H1 (cell line): Measurements from ENCODE around the gene FAM219A. TPM values are rescaled to one million over a fixed set of nuclear protein-coding genes. Genes with fewer than 3 reads are reported as not detected.

ENCODE experiments used
- CTCF ChIA-PET: fragments of 300-600 bp; sonication (Branson Sonifier 250); formaldehyde crosslinking; loops from one replicate; lab custom pipeline; 2021; ENCODE audit not compliant: partially characterized antibody; lab: Charles Lee
- POLR2A ChIA-PET: fragments of 300-600 bp; sonication (Branson Sonifier 250); formaldehyde crosslinking; loops from one replicate; lab custom pipeline; 2021; ENCODE audit warnings: inconsistent platforms; ENCODE audit not compliant: partially characterized antibody; lab: Charles Lee
- DNase-seq, 2 experiments: peaks; one replicate each; pipeline versions ENCODE4 v3.0.0 to v3.0.0-alpha.2; 2010 to 2022; ENCODE audit warnings: low spot score in 2 of 2, low read depth in 1 of 2, mixed read lengths in 1 of 2
- FAIRE-seq: peaks from 2 replicates; lab custom pipeline; 2011; peaks lifted over from hg19 to GRCh38; lab: Jason Lieb, UNC
- H2AFZ ChIP-seq: 2 replicates; pipeline ENCODE4 v1.8.1; 2012; ENCODE audit warnings: low read length, inconsistent platforms
- H2AK5ac ChIP-seq: 2 replicates; pipeline ENCODE4 v1.6.1; 2013; ENCODE audit warnings: low read depth, low read length
- H2BK120ac ChIP-seq: replicated peaks from 2 replicates; pipeline ENCODE3; 2013; ENCODE audit warnings: low read depth, low read length, inconsistent platforms
- H2BK12ac ChIP-seq: 2 replicates; pipeline ENCODE4 v1.6.1; 2013; ENCODE audit warnings: low read depth, low read length
- H2BK15ac ChIP-seq: 2 replicates; pipeline ENCODE4 v1.6.1; 2013; ENCODE audit warnings: low read length
- H2BK20ac ChIP-seq: 2 replicates; pipeline ENCODE4 v1.6.1; 2013; ENCODE audit warnings: low read length
- H2BK5ac ChIP-seq: 2 replicates; pipeline ENCODE4 v1.6.1; 2013; ENCODE audit warnings: low read depth, low read length
- H3K14ac ChIP-seq: 2 replicates; pipeline ENCODE4 v1.6.1; 2013; ENCODE audit warnings: inconsistent platforms; ENCODE audit not compliant: insufficient read length
- H3K18ac ChIP-seq: 2 replicates; pipeline ENCODE4 v1.6.1; 2013; ENCODE audit warnings: low read length; ENCODE audit errors: extremely low read depth
- H3K23ac ChIP-seq: 2 replicates; pipeline ENCODE4 v1.6.1; 2013; ENCODE audit warnings: inconsistent platforms; ENCODE audit not compliant: insufficient read length
- H3K23me2 ChIP-seq: 2 replicates; pipeline ENCODE4 v1.6.1; 2013; ENCODE audit warnings: low read depth, low read length
- H3K27ac ChIP-seq: 2 replicates; pipeline ENCODE4 v1.6.1; 2011; ENCODE audit warnings: low read depth, low read length, inconsistent platforms
- H3K27me3 ChIP-seq, 4 experiments: replicated peaks in 1 of 4; 1 replicate in 1 of 4; 2 replicates in 3 of 4; pipeline versions ENCODE4 v1.6.1 to v1.8.1; 2011 to 2013; ENCODE audit warnings: low read length in 3 of 4, mild to moderate bottlenecking in 3 of 4, inconsistent platforms in 2 of 4, mixed read lengths in 2 of 4, moderate library complexity in 1 of 4; ENCODE audit not compliant: control insufficient read depth in 3 of 4, insufficient read depth in 3 of 4; ENCODE audit errors: extremely low read depth in 1 of 4
- H3K36me3 ChIP-seq, 4 experiments: 2 replicates each; pipeline versions ENCODE4 v1.6.1 to v1.8.1; 2011 to 2013; ENCODE audit warnings: mild to moderate bottlenecking in 4 of 4, low read length in 3 of 4, moderate library complexity in 2 of 4, control low read depth in 1 of 4, inconsistent platforms in 1 of 4; ENCODE audit not compliant: insufficient read depth in 4 of 4, control insufficient read depth in 2 of 4
- H3K4ac ChIP-seq: replicated peaks from 2 replicates; pipeline ENCODE3; 2013; ENCODE audit warnings: low read length, low read depth, mixed read lengths, inconsistent platforms; ENCODE audit not compliant: insufficient read length
- H3K4me1 ChIP-seq, 4 experiments: replicated peaks in 1 of 4; 1 replicate in 1 of 4; 2 replicates in 3 of 4; pipeline versions ENCODE4 v1.6.1 to v1.8.1; 2011 to 2013; ENCODE audit warnings: low read length in 3 of 4, inconsistent platforms in 2 of 4, mixed read lengths in 1 of 4; ENCODE audit not compliant: insufficient read depth in 4 of 4, control insufficient read depth in 3 of 4
- H3K4me2 ChIP-seq, 2 experiments: 2 replicates each; pipeline versions ENCODE4 v1.6.1 to v1.8.1; 2011 to 2013; ENCODE audit warnings: low read depth in 2 of 2, low read length in 2 of 2, control low read depth in 1 of 2, inconsistent platforms in 1 of 2, mild to moderate bottlenecking in 1 of 2; ENCODE audit not compliant: insufficient read depth in 1 of 2
- H3K4me3 ChIP-seq, 4 experiments: fragments of 200-600, 300-600 bp in 1 of 4; sonication (generic), shearing (Covaris generic), sonication (Bioruptor Twin) in 1 of 4; 2 replicates each; pipeline versions ENCODE4 v1.5.1 to v1.8.1; 2011 to 2016; ENCODE audit warnings: low read length in 4 of 4, low read depth in 3 of 4, control low read depth in 2 of 4, inconsistent platforms in 2 of 4, mild to moderate bottlenecking in 2 of 4, mixed read lengths in 1 of 4, moderate library complexity in 1 of 4; ENCODE audit not compliant: insufficient read depth in 2 of 4; ENCODE audit errors: extremely low read depth in 1 of 4
- H3K56ac ChIP-seq: replicated peaks from 2 replicates; pipeline ENCODE3; 2013; ENCODE audit warnings: low read depth, mild to moderate bottlenecking, mixed read lengths, low read length, inconsistent platforms; ENCODE audit not compliant: insufficient read length
- H3K79me1 ChIP-seq: 2 replicates; pipeline ENCODE4 v1.6.1; 2013; ENCODE audit warnings: low read depth, low read length, control low read depth
- H3K79me2 ChIP-seq, 2 experiments: 2 replicates each; pipeline versions ENCODE4 v1.6.1 to v1.8.1; 2012 to 2013; ENCODE audit warnings: low read length in 2 of 2, mild to moderate bottlenecking in 2 of 2, inconsistent platforms in 1 of 2; ENCODE audit not compliant: insufficient read depth in 2 of 2, control insufficient read depth in 1 of 2
- H3K9ac ChIP-seq, 4 experiments: replicated peaks in 1 of 4; 1 replicate in 1 of 4; 2 replicates in 3 of 4; pipeline versions ENCODE4 v1.6.1 to v1.8.1; 2011 to 2013; ENCODE audit warnings: low read depth in 3 of 4, low read length in 3 of 4, control low read depth in 2 of 4, mild to moderate bottlenecking in 2 of 4, moderate library complexity in 2 of 4, inconsistent platforms in 1 of 4; ENCODE audit errors: extremely low read depth in 1 of 4
- H3K9me3 ChIP-seq, 2 experiments: 2 replicates each; pipeline versions ENCODE4 v1.6.1 to v1.8.1; 2012 to 2013; ENCODE audit warnings: mild to moderate bottlenecking in 2 of 2, moderate library complexity in 2 of 2, control low read depth in 1 of 2, inconsistent platforms in 1 of 2, low read depth in 1 of 2, low read length in 1 of 2, mixed read lengths in 1 of 2; ENCODE audit not compliant: insufficient read depth in 2 of 2
- H4K20me1 ChIP-seq, 2 experiments: replicated peaks in 1 of 2; 2 replicates each; pipeline versions ENCODE3 to v1.8.1; 2011 to 2013; ENCODE audit warnings: inconsistent platforms in 2 of 2, low read length in 2 of 2, mild to moderate bottlenecking in 1 of 2; ENCODE audit not compliant: insufficient read depth in 2 of 2, control insufficient read depth in 1 of 2
- H4K5ac ChIP-seq: 2 replicates; pipeline ENCODE4 v1.6.1; 2013; ENCODE audit warnings: low read length, low read depth, mixed read lengths, inconsistent platforms; ENCODE audit not compliant: insufficient read length
- H4K8ac ChIP-seq: 2 replicates; pipeline ENCODE4 v1.8.0; 2013; ENCODE audit warnings: mild to moderate bottlenecking, moderate library complexity, low read length, inconsistent platforms; ENCODE audit not compliant: insufficient read depth; ENCODE audit errors: extremely low read depth
- H4K91ac ChIP-seq: replicated peaks from 2 replicates; pipeline ENCODE3; 2013; ENCODE audit warnings: low read length, mixed read lengths, inconsistent platforms; ENCODE audit not compliant: insufficient read length
- CTBP2 ChIP-seq: IDR thresholded peaks from 2 replicates; pipeline ENCODE4 v1.7.0; 2011; ENCODE audit warnings: borderline replicate concordance, mild to moderate bottlenecking, moderate library complexity, mixed read lengths, low read length; ENCODE audit not compliant: insufficient read depth, insufficient read length
- MAFK ChIP-seq: IDR thresholded peaks from 2 replicates; pipeline ENCODE4 v1.6.1; 2012; ENCODE audit warnings: low read depth, mild to moderate bottlenecking, improper control_type of control experiment, low read length
- WGBS, 2 experiments: shearing (Covaris generic) in 1 of 2; methylation state at CpG; one replicate each; pipeline versions ENCODE4 v1.1.6 to v1.1.7; 2013 to 2015; ENCODE audit warnings: low lambda C conversion rate in 2 of 2, mixed read lengths in 2 of 2, inconsistent platforms in 1 of 2, low coverage in 1 of 2, missing lambda C conversion rate in 1 of 2; ENCODE audit not compliant: insufficient replicate concordance in 2 of 2, insufficient coverage in 1 of 2, insufficient read length in 1 of 2; ENCODE audit errors: extremely low coverage in 1 of 2, missing lambda C conversion rate in 1 of 2; 5-methylcytosine and 5-hydroxymethylcytosine counted together
- polyA plus RNA-seq, 7 experiments: library from polyadenylated mRNA; depleted of rRNA in 3 of 7; stranded (reverse) in 5 of 7; unstranded in 2 of 7; fragments of >200 nt in 5 of 7; fragments of 200-250 nt in 2 of 7; gene quantifications; 1 replicate in 5 of 7; 2 replicates in 1 of 7; 4 replicates in 1 of 7; pipeline versions ENCODE4 v1.2.1 to v1.2.3, GENCODE V29; 2011 to 2013; ENCODE audit warnings: missing spikeins in 2 of 7, mixed read lengths in 2 of 7
- total RNA-seq: library from RNA; stranded (reverse); fragmentation: NEBNext Ultra II Directional; extraction: Animal tissue kit (Norgen Biotek cat#: 25700); gene quantifications from 2 replicates; pipeline ENCODE4 v1.2.1, GENCODE V29; 2021

Gene FAM219A
- total and polyA plus RNA-seq, 2 of the 8 experiments (the other 6 are each of a cell fraction or from before 2014, with no cell fraction given), result 7.7 to 10.4 TPM

GRCh38 chr9:34384368-34385165, 73.8 kb downstream of the FAM219A start:
- H3K27ac ChIP-seq, result no peak overlapping the region
- H2AFZ ChIP-seq, result no peak overlapping the region
- FAIRE-seq (no peak), DNase-seq (no peak)
- no peak overlapping the region for H3K4ac ChIP-seq
- H2BK5ac ChIP-seq, result no peak overlapping the region
- no peak overlapping the region for H3K23ac ChIP-seq
- H2BK12ac ChIP-seq, result no peak overlapping the region
- no peaks in the 10 kb centered on the region for H3K79me1 ChIP-seq
- no peak overlapping the region for H3K4me3 ChIP-seq
- H2BK20ac ChIP-seq, result no peak overlapping the region
- CTCF ChIA-PET, result interaction anchor here (19.4 kb wide), 1 partner anchor 47 kb away, joined by 350 read pairs; no protein-coding TSS in a partner anchor
- H2AK5ac ChIP-seq, result no peak overlapping the region
- H4K8ac ChIP-seq, result no peak overlapping the region
- H4K20me1 ChIP-seq, result no peaks in the 10 kb centered on the region
- peaks cover 19% of the 10 kb centered on the region for H3K23me2 ChIP-seq
- H2BK15ac ChIP-seq, result no peak overlapping the region
- no peaks in the 10 kb centered on the region for H3K79me2 ChIP-seq
- H3K27me3 ChIP-seq, result peaks cover 3 to 31% (median 28%) of the 10 kb centered on the region in 4 experiments
- H2BK120ac ChIP-seq, result no peak overlapping the region
- H3K9ac ChIP-seq, result no peak overlapping the region
- no peak overlapping the region for H3K4me2 ChIP-seq
- no peak overlapping the region for H3K18ac ChIP-seq
- H3K36me3 ChIP-seq, result no peaks in the 10 kb centered on the region; a peak in 1 of 8 replicates
- 87% methylated on average over 7 of the region's 7 CpGs; no CpG with 5 or more reads in 1 of the 2 experiments for WGBS, 2 experiments
- peaks cover 3 to 12% (median 4%) of the 10 kb centered on the region in 4 experiments; a peak in 6 of 7 replicates for H3K4me1 ChIP-seq
- no peak overlapping the region for H4K5ac ChIP-seq
- no peaks in the 10 kb centered on the region for H3K9me3 ChIP-seq
- no peak overlapping the region for H4K91ac ChIP-seq
- H3K14ac ChIP-seq, result no peak overlapping the region
- H3K56ac ChIP-seq, result no peak overlapping the region
- POLR2A ChIA-PET, result no interaction called here
- TF ChIP-seq MAFK, result no peak
- TF ChIP-seq CTBP2, result no peak
